Activated gamma-delta T cell treated with anti-CD3 and anti-CD28 coated beads, Interleukin-2, amount 50 U/mL, for 16 hours (primary cell): ENCODE data around the gene ABCC1.

Experiments used
- DNase-seq: peaks from one replicate; pipeline ENCODE4 v3.0.0-alpha.2; 2020; ENCODE audit warnings: low read depth

The ABCC1 gene

DNA sequence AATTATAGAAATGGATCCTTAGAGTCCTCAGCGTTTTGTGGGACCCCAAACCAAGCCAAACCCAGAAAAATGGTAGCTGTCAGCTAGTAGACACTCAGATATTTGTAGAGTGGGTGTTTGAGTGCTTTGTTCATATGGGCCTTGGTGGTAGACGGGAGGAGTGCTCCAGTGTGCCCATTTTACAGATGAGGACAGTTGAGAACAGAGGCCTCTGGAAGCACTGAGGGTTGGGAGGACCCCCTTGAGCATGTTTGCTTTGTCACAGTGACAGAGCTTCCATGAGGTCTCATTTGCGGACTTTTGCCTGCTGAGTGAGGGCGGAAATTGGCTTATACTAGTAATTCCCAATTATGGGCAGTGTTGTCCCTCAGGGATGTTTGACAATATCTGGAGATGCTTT lies 162.2 kb downstream of the ABCC1 start:
- DNase-seq: no peak

DNA sequence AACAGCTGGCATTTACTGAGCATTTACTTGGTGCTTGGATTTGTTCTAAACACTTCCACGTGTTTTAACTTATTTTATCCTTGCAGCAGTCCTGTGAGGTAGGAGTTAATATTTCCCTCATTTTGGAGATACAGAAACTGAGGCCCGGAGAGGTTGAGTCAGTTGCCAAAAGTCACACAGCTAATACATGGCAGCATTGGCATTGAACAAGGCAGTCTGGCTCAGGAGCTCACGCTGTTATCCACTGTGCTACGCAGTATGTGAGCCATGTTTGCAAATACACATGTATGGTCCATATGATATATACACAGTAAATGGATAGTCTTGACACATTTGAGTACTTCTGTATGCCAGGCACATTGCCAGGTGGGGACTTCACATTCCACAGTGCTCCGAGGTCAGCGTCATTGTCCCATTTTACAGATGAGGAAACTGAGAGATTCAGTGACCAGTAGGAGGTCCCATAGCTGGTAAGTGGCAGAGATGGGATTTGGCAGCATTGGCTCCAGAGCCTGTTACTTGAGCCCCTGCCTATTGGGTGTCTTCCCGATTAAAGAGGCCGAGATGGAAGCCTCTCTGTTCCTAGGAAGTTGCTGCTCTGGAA lies 163.1 kb downstream of the ABCC1 start:
- DNase-seq: no peak

DNA sequence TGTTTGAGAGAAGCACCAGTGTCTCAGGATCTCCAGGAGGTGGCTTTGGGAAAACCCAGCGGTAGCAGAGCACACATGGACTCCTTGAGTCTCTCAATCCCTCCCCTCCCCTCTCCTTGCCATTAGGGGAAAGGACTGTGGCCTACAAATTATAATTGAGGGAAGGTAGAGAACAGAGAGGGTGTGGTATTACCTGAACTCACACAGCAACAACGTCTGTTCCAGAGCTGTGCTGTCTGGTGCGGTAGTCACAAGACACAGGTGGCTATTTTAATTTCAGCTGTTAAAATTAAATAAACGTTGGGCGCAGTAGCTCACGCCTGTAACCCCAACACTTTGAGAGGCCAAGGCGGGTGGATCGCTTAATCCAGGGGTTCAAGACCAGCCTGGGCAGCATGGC lies 163.7 kb downstream of the ABCC1 start:
- no peak for DNase-seq

DNA sequence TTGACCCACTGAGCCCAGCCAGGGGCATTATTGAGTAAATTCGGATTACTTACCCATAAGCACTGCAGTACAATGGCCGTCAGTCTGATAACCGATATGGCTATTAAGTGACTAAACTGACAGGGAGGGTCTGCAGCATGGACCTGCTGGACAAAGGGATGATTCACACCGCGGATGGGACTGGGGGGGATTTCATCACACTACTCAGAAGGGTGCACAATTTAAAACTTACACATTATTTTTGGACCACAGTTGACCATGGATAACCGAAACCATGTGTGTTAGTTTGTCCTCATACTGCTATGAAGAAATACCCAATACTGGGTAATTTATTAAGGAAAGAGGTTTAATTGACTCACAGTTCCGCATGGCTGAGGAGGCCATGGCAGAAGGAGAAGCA lies 167.4 kb downstream of the ABCC1 start:
- no peak for DNase-seq

DNA sequence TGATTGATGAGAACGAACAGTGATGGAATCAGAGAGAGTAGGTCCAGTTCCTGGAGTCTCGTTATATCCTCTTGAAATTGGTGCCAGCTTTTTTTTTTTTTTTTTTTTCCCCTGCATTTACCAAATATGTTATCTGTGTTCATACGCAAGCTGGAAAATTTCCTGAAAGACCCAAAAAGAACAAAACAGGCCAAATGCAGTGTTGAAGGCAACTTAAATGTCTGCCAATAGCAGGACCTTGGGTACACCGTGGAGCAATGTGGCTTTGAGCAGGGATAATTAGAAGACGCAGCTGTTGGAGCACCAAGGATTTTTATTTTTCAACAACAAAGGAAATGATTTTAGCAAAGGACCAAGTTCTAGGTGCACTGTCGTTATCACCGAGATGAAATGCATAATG lies 168.9 kb downstream of the ABCC1 start:
- no peak for DNase-seq

DNA sequence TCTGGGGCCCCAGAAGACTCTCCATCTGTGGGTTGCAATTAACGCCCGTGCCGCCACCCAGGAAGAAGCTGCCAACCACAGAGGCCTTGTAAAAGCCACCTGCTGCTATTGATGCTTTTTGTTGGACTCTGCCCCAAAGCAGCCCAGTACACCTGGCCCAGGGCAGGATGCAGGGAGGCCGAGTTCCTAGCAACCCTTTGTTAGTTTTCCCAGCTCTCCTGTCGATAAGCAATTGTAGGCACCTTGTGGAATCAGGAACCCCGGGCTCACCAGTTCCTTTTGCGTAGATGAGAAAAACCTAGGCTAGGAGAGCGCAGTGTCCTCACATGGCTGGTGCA lies 170.6 kb downstream of the ABCC1 start:
- no peak for DNase-seq

DNA sequence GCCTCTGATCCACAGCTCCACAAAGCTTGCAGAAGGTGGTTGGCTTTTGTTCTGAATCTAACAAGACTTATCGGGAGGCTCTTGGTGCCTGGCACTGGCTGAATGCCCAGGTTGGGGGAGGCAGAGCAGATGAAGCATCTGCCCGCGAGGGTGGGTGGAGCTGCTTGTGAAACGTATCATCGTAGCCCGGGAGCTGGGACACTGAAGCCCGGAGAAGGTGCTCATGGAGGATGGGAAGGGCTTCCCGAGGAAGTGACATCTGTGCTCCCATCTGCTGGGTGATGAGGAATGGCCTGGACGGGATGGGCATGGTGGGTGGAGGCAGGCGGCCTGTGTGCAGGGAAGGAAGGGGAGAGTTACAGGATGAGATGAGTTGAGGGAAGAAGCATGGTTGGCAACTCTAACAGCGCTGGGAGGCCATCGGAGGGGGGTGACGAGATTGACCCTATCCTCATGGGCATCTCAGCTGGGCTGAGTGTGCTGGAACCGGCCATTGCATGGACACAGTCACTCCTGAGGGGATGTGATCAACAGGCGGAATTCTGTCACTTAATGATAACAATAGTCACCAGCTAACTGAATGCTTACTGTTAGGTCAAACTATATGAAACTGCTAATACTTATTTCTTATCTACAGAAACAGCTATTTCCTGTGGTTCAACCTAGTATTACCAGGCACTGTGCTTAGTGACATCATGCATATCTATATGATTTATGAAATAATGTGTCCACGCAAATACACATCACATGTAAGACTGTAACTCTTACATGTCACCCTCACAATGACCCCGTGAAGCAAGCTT lies 171.2 kb downstream of the ABCC1 start:
- DNase-seq: no peak

DNA sequence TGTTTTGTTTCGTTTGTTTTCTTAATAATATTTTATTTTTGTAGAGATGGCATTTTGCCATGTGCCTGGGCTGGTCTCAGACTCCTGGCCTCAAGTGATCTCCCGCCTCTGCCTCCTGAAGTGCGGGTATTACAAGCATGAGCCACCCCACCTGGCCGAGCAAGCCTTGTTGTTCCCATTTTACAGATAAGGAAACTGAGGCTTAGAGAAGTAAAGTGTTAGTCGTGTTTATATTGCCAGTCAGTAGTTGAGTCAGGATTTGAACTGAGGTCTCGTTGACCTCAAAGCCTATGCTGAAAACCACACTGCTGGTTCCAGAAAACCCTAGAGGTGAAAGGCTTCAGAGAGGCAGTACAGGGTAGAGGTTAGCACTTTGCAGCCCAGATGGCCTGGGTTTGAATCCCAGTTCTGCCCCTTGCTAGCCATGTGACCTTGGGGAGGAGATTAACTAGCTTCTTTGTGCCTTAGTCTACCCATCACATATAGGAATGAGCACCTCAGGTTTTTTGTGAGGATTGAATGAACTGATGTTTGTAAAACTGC lies 171.8 kb downstream of the ABCC1 start:
- no peak for DNase-seq

DNA sequence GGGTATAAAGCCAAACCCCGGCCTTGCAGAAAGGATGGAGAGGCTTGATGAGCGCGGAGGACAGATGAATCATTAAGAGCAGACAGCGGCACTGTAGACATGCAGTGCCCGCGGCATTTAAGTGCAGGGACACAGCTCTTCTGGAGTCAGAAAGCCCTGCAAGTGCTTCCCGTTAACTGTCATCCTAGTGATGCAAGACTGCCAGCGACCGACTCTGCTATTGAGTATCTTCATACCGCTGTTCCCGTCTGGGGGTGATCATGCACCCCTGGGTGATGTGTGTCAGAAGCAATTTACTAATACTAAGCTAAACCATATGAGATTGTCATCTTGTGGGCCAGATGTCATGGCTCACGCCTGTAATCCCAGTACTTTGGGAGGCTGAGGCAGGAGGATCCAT lies 172.8 kb downstream of the ABCC1 start:
- no peak for DNase-seq

DNA sequence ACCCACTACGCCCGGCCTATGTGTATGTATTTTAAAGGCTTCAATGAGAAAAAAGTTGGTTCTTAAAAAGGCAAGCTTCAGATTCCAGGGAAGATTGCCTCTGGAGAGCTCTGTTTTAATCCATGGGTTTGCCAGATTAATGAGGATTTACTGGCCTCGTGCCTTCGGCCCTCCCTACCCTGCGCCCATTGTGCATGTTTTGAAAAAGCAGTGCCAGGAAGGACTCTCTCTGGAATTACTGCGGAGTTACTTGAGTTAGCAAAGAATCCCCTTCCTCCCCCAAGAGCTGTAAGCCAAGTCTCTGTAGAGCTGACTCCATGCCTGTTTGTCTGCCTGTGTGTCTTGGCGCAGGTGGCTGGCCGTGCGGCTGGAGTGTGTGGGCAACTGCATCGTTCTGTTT lies 175.0 kb downstream of the ABCC1 start:
- no peak for DNase-seq

DNA sequence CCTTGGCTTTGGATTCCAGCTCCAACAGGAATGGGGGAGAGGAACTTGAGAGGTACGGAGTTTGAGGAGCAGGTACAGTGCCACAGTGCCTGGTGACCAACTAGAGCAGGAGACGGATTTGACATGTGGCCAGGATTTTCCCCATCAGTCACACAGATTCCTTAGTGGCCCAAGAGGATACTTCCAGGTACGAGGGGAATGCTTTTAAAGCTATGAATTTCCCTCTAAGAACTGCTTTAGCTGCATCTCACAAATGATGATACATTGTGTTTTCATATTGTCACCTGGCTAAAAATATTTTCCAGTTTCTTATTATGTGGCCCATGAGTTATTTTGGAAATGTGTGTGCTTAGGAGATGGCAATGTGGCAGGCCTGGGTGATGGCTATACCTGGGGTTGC lies 175.6 kb downstream of the ABCC1 start:
- no peak for DNase-seq

DNA sequence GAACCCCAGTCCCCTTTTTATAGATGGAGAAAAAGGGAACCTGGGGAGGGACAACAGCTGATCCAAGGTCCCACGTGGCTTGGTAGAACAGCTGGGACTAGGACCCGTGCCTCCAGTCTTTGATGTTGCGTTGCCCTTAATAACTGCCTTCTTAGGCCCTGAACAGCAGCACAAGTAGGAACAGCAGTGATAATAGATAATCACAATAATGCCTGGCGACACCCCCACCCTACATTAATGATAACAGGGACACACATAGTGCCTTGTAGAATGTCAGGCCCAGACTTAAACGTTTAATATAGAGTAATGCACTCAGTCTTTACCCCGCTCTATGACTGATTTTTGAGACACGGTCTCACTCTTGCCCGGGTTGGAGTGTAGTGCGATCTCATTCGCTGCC lies 177.5 kb downstream of the ABCC1 start:
- DNase-seq: no peak

DNA sequence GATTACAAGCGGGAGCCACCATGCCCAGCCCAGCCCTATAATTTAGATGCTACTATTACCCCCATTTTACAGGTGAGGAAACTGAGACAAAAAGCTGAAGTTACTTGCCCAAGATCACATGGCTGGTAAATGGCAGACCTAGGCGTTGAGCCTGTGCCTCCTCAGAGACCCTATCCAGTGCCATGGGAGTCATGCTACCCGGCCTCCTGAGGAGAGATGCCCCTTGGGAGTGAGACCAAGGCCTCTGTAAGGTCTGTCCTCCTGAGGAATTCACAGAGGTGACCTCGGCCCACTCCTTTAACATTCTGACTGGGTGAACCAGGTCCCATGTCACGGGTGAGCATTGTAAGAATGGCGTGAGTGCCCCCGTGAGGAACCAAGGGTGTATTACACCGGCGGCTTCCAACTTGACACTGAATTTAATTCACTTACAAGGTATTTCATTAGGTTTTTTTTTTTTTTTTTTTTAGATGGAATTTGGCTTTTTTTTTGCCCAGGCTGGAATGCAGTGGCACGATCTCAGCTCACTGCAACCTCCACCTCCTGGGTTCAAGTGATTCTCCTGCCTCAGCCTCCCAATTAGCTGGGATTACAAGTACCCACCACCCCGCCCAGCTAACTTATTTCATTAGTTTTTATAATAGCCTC lies 178.2 kb downstream of the ABCC1 start:
- peak; percentile 51 for DNase-seq

DNA sequence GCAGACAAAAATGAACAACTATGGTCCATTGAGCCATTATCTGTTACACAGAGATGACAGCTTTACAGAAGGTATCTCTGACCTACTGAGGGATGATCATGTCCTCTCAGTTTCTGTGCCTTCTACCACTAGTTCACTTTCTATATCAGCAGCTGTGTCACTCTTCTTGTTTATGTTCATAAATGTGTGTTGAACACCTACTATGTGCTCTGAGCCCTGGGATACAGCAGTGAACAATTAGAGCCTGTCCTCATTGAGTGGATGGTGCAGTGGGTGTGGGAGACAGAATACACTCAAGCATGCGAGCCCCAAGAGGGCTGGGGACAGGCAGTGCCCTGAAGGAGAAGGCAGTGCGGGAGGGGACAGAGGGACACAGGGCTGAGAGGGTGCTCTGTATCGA lies 181.8 kb downstream of the ABCC1 start:
- DNase-seq: no peak

DNA sequence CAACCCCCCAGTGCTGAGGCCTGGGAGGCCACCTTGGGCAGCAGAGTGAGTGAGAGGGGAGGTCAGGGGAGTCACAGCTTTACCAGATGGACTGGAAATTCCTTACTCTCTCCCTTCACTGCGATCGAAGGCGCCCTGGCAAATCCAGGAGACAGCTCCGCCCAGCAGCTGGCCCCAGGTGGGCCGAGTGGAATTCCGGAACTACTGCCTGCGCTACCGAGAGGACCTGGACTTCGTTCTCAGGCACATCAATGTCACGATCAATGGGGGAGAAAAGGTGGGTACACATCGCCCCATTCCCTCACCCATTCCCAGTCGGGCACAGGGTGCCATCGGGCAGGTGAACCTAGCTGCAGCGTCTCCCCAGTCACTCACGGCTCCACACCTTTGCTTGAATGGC lies 182.2 kb downstream of the ABCC1 start:
- DNase-seq: no peak

DNA sequence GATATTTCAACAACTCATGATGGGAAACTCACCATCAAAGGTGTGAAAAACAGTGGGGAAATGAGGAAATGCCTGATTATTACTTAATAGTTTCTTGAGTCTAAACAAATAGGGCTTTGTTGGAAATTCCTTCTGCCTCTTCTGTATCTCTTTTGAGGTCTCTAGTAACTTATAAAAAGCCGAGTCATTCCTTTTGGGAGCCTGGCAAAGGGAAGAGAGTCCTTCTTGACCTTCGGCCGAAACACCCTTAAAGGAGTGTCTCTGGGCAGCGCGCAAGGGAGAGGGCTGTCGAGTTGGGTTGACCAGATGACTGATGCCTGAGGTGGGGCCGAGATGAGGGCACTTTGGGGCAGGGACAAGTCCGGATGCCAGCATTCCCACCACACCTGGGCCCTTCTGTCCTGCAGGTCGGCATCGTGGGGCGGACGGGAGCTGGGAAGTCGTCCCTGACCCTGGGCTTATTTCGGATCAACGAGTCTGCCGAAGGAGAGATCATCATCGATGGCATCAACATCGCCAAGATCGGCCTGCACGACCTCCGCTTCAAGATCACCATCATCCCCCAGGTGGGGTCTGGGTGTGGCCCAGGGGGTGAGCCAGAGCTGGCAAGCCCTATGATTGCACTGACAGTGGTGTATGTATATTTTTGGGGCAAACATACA lies 184.7 kb downstream of the ABCC1 start:
- DNase-seq: no peak

DNA sequence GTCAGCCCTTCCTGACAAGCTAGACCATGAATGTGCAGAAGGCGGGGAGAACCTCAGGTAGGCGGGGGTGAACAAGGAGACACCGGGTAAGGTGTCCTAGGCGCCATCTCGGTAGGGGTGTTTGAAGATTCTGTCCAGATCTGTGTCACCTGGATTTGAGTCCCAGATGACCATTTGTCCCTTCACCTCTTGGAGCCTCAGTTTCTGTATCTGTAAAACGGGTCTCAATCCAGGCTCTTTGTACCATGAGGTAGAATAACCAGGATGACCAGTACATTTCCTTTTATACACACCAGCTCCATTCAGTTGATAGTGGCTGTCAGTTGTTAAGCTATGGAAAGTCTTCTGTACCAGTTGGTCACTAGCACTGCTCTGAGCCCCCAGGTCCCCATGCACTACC lies 187.2 kb downstream of the ABCC1 start:
- no peak for DNase-seq

DNA sequence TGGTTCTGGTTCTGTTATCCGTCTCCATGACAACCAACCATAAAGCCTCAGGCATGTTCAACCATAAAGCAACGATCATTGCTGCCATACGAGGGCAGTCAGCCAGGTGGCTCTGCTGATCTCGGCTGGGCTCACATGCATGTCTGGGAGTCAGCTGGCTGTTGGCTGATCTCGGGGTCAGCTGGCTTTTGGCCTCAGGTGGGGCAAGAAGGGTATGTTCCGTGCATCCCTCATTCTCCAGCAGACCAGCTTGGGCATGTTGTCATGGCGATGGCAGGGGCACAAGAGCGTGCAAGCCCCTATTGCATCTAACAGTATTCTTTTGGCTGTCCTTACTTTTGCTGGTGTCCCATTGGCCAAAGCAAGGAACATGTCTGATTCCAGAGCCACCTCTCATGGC lies 187.7 kb downstream of the ABCC1 start:
- DNase-seq: no peak

DNA sequence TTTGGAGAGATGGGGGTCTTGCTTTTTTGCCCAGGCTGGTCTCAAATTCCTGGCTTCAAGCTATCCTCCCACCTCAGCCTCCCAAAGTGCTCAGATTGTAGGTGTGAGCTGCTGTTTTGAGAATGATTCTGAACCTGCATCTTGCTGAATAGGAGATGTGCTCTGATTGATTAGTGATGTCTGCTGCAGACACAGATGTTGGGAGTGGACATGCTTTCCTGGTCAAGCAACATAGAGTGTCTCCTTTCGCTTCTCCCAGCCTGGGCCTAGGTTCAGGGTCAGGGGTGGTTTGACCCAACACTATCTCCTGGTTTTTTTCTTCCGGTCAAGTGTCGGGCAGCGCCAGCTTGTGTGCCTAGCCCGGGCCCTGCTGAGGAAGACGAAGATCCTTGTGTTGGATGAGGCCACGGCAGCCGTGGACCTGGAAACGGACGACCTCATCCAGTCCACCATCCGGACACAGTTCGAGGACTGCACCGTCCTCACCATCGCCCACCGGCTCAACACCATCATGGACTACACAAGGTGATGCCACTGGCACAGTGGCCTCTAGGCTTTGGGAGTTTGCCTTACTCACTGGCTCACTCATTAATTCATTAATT lies 188.7 kb downstream of the ABCC1 start:
- no peak for DNase-seq

DNA sequence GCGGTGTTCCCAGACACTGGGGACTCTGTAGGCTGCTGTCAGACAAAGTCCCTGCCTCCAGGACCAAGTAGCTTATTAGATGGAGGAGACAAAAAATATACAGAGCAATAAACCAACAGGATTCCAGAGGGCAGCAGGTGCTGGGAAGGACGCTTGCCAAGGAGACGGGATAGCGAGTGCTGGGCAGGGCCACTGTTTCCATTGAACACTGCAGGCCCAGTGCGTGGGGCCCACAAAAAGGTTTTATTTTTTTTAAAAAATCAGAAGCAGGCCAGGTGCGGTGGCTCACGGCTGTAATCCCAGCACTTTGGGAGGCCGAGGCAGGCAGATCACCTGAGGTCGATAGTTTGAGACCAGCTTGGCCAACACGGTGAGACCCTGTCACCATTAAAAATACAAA lies 189.6 kb downstream of the ABCC1 start:
- no peak for DNase-seq

DNA sequence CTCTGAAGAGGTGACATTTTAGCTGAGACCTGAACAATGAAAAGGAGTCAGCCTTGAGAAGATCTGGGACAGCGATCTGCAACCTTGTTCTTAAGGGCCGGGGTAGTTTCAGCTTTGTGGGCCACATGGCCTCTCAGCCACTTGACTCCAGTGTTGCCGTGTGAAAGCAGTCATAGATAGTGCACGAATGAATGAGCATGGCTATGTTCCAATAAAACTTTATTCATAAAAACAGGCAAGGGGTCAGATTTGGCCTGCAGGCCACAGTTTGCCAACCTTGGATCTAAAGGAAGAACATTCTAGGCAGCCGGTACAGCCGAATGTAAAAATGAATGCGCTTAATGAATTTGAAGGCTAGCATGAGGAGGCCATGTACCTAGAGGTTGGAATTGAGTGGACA lies 190.4 kb downstream of the ABCC1 start:
- DNase-seq: no peak

DNA sequence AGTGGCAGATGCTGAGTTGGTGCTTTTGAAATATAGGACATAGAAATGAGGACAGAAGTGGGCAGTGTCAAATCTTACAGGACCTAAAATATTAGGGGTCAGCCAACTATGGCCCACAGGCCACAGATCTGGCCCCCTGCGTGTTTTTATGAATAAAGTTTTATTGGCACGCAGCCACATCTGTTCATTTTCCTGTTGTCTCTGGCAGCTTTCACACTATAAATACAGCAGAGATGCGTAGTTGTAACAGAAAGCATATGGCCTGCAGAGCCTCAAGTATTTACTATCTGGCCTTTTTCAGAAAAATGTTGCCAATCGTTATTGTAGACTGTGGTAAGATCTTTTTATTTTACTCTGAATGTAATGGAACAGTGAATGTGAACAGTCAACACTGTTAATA lies 191.1 kb downstream of the ABCC1 start:
- no peak for DNase-seq

DNA sequence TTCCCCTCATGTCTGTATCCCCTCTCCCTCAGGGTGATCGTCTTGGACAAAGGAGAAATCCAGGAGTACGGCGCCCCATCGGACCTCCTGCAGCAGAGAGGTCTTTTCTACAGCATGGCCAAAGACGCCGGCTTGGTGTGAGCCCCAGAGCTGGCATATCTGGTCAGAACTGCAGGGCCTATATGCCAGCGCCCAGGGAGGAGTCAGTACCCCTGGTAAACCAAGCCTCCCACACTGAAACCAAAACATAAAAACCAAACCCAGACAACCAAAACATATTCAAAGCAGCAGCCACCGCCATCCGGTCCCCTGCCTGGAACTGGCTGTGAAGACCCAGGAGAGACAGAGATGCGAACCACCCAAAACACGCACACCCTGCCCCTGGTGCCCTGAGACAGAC lies 191.7 kb downstream of the ABCC1 start:
- DNase-seq: no peak
